ENCODE measurements around the gene P2RX1. TPM values are rescaled to one million over a fixed set of nuclear protein-coding genes. Genes with fewer than 3 reads are reported as not detected.
"Not testable (repeated sequence)": the region's sequence is repeated elsewhere in the genome, so short reads cannot be mapped to it uniquely, and the experiment has no call there.

P2RX1 gene
- polyA plus RNA-seq, 1 donor from 2014 or later: 2.4 TPM

- peak overlapping the region in 3 of 4 donors; percentile 16 to 77 (median 71) for H3K4me3 Mint-ChIP-seq
Measured at GRCh38 chr17:3956983-3957382, 40.7 kb upstream of the P2RX1 start.

GRCh38 chr17:3956327-3956957, 40.2 kb upstream of the P2RX1 start:
- peaks cover 5% of the 10 kb centered on the region for H3K36me3 Mint-ChIP-seq
- H3K4me3 Mint-ChIP-seq: peak overlapping the region in 3 of 4 donors; percentile 16 to 71 (median 65)
- H3K4me1 Mint-ChIP-seq: peaks cover 28 to 44% (median 38%) of the 10 kb centered on the region in 3 donors
- H3K27me3 Mint-ChIP-seq: no peaks in the 10 kb centered on the region
- peak overlapping the region; percentile 65 to 86 (median 69) for H3K27ac Mint-ChIP-seq
- no peaks in the 10 kb centered on the region for H3K9me3 Mint-ChIP-seq

More at GRCh38 chr17:3956983-3957382, 40.7 kb upstream of the P2RX1 start:
- no peaks in the 10 kb centered on the region for H3K9me3 Mint-ChIP-seq
- peaks cover 5% of the 10 kb centered on the region for H3K36me3 Mint-ChIP-seq
- H3K27ac Mint-ChIP-seq: peak overlapping the region; percentile 24 to 86 (median 65)
- H3K27me3 Mint-ChIP-seq: no peaks in the 10 kb centered on the region
- H3K4me1 Mint-ChIP-seq: peaks cover 31 to 49% (median 41%) of the 10 kb centered on the region in 3 donors

GRCh38 chr17:3955673-3955988, 39.4 kb upstream of the P2RX1 start:
- Mint-ChIP-seq H3K9me3 (no peaks in the 10 kb centered on the region), H3K36me3 (peaks cover 2% of the 10 kb centered on the region), H3K27ac (no peak overlapping the region), H3K4me1 (peaks cover 24 to 38% (median 30%) of the 10 kb centered on the region in 3 donors), H3K4me3 (peak overlapping the region in 1 of 4 donors; percentile 14), H3K27me3 (no peaks in the 10 kb centered on the region)

- H3K4me1 Mint-ChIP-seq: peaks cover 19 to 33% (median 26%) of the 10 kb centered on the region in 3 donors
- H3K27ac Mint-ChIP-seq: peak overlapping the region in 1 of 3 donors; percentile 81
- H3K27me3 Mint-ChIP-seq: no peaks in the 10 kb centered on the region
- peak overlapping the region in 2 of 4 donors; percentile 14 to 22 for H3K4me3 Mint-ChIP-seq
- H3K36me3 Mint-ChIP-seq: peaks cover 2% of the 10 kb centered on the region
- H3K9me3 Mint-ChIP-seq: no peaks in the 10 kb centered on the region
Measured at GRCh38 chr17:3954976-3955672, 38.9 kb upstream of the P2RX1 start.

GRCh38 chr17:3954086-3954485, 37.8 kb upstream of the P2RX1 start:
- Mint-ChIP-seq H3K27me3 (no peaks in the 10 kb centered on the region), H3K4me1 (peaks cover 15 to 27% (median 19%) of the 10 kb centered on the region in 3 donors), H3K9me3 (no peaks in the 10 kb centered on the region), H3K36me3 (peaks cover 2% of the 10 kb centered on the region), H3K27ac (peak overlapping the region in 1 of 3 donors; percentile 42), H3K4me3 (no peak overlapping the region)

GRCh38 chr17:3953542-3953941, 37.3 kb upstream of the P2RX1 start:
- Mint-ChIP-seq H3K27ac (peak overlapping the region in 1 of 3 donors; percentile 71), H3K4me3 (no peak overlapping the region), H3K9me3 (no peaks in the 10 kb centered on the region), H3K27me3 (no peaks in the 10 kb centered on the region), H3K4me1 (peaks cover 14 to 26% (median 18%) of the 10 kb centered on the region in 3 donors), H3K36me3 (peaks cover 2% of the 10 kb centered on the region)

GRCh38 chr17:3952186-3952585, 35.9 kb upstream of the P2RX1 start:
- H3K27ac Mint-ChIP-seq: peak overlapping the region in 2 of 3 donors; percentile 51 to 92
- no peaks in the 10 kb centered on the region for H3K9me3 Mint-ChIP-seq
- peaks cover under 1% of the 10 kb centered on the region for H3K36me3 Mint-ChIP-seq
- peaks cover 10 to 13% (median 12%) of the 10 kb centered on the region in 3 donors for H3K4me1 Mint-ChIP-seq
- no peaks in the 10 kb centered on the region for H3K27me3 Mint-ChIP-seq
- H3K4me3 Mint-ChIP-seq: no peak overlapping the region

- H3K36me3 Mint-ChIP-seq: no peaks in the 10 kb centered on the region
- H3K27ac Mint-ChIP-seq: peak overlapping the region in 1 of 3 donors; percentile 92
- no peak overlapping the region for H3K4me3 Mint-ChIP-seq
- H3K27me3 Mint-ChIP-seq: no peaks in the 10 kb centered on the region
- H3K9me3 Mint-ChIP-seq: no peaks in the 10 kb centered on the region
- H3K4me1 Mint-ChIP-seq: peaks cover 3 to 6% (median 4%) of the 10 kb centered on the region in 3 donors
Measured at GRCh38 chr17:3951420-3951819, 35.2 kb upstream of the P2RX1 start.

- no peak overlapping the region for H3K27ac Mint-ChIP-seq
- H3K9me3 Mint-ChIP-seq: no peaks in the 10 kb centered on the region
- H3K36me3 Mint-ChIP-seq: no peaks in the 10 kb centered on the region
- peaks cover 0 to 2% (median 0%) of the 10 kb centered on the region in 3 donors for H3K4me1 Mint-ChIP-seq
- H3K27me3 Mint-ChIP-seq: no peaks in the 10 kb centered on the region
- H3K4me3 Mint-ChIP-seq: no peak overlapping the region
Measured at GRCh38 chr17:3951003-3951402, 34.7 kb upstream of the P2RX1 start.

- Mint-ChIP-seq H3K36me3 (no peaks in the 10 kb centered on the region), H3K9me3 (no peaks in the 10 kb centered on the region), H3K27me3 (no peaks in the 10 kb centered on the region), H3K4me1 (peaks cover 0 to 1% (median 0%) of the 10 kb centered on the region in 3 donors), H3K27ac (no peak overlapping the region), H3K4me3 (no peak overlapping the region)
Measured at GRCh38 chr17:3950584-3950983, 34.3 kb upstream of the P2RX1 start.

- no peaks in the 10 kb centered on the region for H3K27me3 Mint-ChIP-seq
- H3K27ac Mint-ChIP-seq: peak overlapping the region in 2 of 3 donors; percentile 32 to 57
- peaks cover 0 to 1% (median 0%) of the 10 kb centered on the region in 3 donors for H3K4me1 Mint-ChIP-seq
- no peaks in the 10 kb centered on the region for H3K36me3 Mint-ChIP-seq
- H3K9me3 Mint-ChIP-seq: no peaks in the 10 kb centered on the region
- no peak overlapping the region for H3K4me3 Mint-ChIP-seq
Measured at GRCh38 chr17:3949418-3949817, 33.2 kb upstream of the P2RX1 start.

GRCh38 chr17:3948551-3948950, 32.3 kb upstream of the P2RX1 start:
- not testable (repeated sequence) for H3K36me3 Mint-ChIP-seq, H3K4me1 Mint-ChIP-seq, H3K27me3 Mint-ChIP-seq, H3K4me3 Mint-ChIP-seq, H3K9me3 Mint-ChIP-seq
- H3K27ac Mint-ChIP-seq: peak overlapping the region in 1 of 3 donors; percentile 32

- H3K27me3 Mint-ChIP-seq: no peaks in the 10 kb centered on the region
Measured at GRCh38 chr17:3947318-3947810, 31.1 kb upstream of the P2RX1 start.

GRCh38 chr17:3946711-3947235, 30.5 kb upstream of the P2RX1 start:
- Mint-ChIP-seq H3K9me3 (no peaks in the 10 kb centered on the region), H3K27me3 (no peaks in the 10 kb centered on the region), H3K4me3 (no peak overlapping the region), H3K36me3 (peaks cover 3% of the 10 kb centered on the region), H3K4me1 (peaks cover 0 to 1% (median 0%) of the 10 kb centered on the region in 3 donors), H3K27ac (no peak overlapping the region)

More at GRCh38 chr17:3947318-3947810, 31.1 kb upstream of the P2RX1 start:
- Mint-ChIP-seq H3K36me3 (peaks cover 3% of the 10 kb centered on the region), H3K4me1 (peaks cover 0 to 1% (median 0%) of the 10 kb centered on the region in 3 donors), H3K9me3 (no peaks in the 10 kb centered on the region), H3K4me3 (no peak overlapping the region), H3K27ac (no peak overlapping the region)

Data from IgD-negative memory B cell (primary cell).